Right renal pelvis (tissue), 4 donors: ENCODE data around the gene EPHB1. TPM values are rescaled to one million over a fixed set of nuclear protein-coding genes. Genes with fewer than 3 reads are reported as not detected.

Source experiments
- DNase-seq, 4 donors: peaks; one replicate each; pipeline ENCODE4 v3.0.0-alpha.2; 2013; ENCODE audit warnings: low read depth in 4 of 4, low spot score in 3 of 4, missing footprints in 1 of 4
- polyA plus RNA-seq, 4 donors: library from polyadenylated mRNA; unstranded; fragments of 120-200 nt; gene quantifications; one replicate each; pipeline ENCODE4 v1.2.1, GENCODE V29; 2013; ENCODE audit not compliant: insufficient read length in 4 of 4

The EPHB1 gene
- polyA plus RNA-seq, 4 donors = 4.8 to 7.2 (median 5.3) TPM

DNA sequence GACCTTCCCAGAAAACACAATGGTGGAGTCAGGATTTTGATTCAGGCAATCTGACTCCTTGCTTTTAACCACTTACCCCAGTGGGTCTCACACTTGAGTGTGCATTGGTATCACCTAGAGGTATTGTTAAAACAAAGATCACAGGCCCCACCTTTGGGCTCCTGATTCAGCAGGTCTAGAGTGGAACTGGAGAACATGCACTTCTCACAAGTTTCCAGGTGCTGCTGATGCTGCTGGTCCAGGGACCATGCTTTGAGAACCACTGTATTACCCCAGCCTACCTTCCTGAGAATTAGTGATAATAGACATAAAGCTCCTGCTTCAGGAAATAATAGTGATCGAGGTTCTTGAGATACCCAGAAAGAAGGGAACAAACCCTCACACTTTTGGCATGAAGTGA, 466.9 kb downstream of the EPHB1 start:
- no peak for DNase-seq

DNA sequence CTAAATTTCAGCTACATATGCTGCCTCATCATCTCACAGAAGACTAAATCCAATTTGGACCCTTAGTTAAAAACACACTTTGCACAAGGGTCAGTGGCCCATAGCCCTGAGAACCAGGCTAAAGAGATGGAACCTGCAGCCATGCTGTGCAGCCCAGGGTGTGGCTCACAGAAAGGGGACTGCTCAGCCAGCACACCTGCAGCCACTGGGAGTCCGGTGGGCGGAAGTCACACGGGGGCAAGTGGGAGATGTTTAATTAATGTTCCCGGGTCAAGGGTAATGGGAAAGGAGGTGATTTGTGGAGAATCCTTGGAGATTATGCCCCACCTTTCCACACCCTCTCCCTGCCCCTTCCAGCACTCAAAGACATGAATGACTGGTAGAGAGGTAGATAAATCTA, 467.4 kb downstream of the EPHB1 start:
- no peak for DNase-seq

DNA sequence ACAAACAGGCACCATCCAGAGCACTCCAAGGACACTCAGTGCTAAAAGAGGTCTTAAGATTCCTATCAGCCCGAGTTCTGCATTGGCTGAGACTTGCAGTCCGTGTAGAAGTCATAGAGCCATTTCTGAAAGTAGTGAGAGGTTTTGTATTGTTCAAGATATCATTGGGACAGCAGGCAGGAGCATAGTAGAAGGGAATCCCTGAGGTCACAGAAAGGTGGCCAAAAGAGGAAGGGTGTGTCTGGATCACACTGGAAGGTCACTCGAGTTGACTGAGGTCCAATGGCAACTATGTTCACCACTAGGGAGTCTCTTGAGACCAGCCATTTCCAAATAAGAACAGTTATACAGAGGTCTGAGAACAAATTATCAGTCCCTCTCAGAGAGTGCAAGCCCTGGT, 468.3 kb downstream of the EPHB1 start:
- no peak for DNase-seq

DNA sequence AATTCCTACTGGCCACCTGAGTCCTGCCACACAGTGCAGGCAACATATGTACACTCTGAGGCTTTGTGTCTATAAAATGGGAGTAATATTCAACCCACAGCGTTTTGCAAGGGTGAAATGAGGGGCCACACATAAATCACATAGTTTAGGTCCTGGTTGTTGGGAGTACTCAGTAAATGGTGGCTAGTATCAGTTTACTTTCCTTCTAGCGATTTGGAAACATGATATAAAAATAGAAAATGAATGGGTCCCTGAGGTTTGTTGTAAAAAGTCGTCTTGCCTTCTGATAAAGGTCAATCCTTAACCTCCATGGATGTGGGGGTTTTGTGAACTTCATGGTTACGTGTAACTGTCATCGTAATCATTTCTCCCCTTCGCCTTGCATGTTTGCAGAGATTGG, 472.4 kb downstream of the EPHB1 start:
- DNase-seq = no peak

DNA sequence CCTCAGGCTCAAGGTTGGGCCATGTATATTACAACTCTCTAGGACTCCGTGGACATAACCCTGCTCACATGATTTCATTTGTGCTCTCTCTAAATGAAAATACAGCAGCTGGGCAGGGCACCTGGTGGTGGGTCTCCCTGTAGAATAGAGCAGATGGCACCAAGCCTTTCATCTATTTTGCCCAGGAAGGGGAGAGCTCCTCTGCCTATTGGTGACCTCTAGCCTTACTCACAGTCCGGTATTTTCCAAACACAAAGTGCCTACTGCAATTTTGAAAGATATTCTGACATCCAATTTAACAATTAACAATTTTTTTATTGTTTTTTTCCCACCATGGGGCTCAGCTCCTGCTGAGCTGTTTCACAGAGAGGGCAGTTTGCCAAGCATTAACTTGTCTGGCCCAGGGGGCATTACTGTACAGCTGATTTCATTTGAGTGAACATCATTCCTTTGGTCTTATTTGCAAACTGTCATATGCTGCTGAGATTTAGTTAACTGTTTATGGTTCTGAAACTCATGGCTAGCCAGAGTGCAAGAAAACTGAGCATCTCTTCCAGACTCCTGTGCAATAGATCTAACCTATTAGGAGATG, 474.0 kb downstream of the EPHB1 start:
- no peak for DNase-seq

DNA sequence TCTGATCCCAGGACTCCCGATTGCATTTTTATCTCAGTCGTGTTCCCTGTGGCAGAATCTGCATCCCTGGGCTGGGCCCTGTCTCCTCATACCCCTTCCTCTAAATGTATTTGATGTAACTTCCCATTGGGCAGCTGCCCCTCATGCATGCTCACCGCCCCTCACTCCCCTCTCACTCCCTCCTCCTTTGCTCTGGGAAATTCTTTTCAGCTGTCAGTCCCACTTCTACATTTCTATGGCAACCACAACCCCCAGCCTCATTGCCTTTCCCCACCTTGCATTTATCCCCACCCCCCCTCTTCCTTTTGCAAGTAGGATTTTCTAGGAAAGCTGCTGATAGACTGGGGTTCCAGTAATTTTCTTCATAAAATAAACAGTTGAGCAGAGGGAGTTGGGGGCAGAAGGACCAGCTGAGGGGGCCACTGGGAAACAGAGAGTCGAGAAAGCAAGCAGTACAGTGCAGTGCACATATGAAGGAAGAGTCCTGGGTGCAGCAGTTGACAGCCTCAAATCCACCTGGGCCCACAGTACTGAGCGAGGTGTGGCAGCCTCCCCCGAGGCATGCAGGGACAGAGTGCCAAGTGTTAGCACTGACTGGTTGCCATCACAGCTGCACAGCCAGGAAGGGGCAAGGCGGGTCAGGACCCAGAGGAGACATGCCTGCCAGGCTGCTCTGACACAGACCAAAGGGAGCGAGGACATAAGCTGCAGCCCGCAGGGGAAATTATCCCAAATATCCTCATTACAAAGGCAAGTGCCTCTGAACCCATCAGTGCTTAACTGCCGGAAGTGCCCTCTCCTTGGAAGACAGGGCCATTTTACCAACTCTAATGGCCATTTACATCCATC, 476.3 kb downstream of the EPHB1 start:
- no peak for DNase-seq

DNA sequence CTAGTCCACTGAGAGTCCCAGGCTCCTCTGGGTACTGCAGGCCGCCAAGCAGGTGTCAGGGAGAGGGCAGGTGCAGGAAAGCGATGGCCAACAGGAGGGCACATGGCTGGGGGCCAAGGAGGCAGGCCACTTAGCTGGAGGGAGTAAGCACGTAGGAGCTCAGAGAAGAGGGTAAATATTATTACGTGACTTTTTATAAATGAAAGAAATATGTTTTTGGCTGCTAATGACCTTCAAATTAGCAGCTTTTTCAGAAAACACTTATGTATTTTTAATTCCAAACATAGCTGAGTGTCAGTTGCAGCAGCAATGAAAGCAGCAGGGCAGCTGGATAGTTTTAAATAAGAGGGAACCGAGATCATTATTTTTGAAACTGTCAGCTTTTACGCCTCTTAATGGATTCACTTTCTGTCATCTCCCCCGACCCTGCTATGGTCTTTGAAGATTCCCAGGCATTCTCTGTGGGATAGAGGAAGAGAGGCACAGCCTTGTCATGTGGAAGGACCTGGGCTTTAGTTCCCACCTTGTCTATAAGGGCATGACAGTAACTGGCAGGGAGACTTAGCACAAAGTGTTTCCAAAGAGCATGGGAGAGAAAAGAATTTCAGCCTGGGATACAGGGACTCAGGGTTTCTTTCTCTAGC, 477.1 kb downstream of the EPHB1 start:
- no peak for DNase-seq

DNA sequence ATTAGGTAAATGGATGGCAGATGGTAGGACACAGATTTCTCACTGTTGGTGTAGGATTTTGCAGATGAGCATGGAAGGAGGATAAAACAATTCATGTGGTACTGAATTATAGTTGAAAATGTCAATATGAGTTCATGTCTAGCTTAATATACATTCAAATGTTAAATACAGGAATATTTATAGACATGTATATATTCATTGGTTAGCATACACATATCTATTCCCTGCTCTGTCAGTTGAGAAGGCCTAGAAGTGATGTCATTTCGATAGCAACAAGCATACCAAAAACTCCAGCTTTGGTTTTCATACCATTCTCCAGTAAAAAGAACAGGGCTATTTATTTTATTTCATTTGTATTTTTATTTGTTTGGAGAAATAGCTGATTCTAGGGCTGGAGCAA, 497.1 kb downstream of the EPHB1 start:
- DNase-seq = no peak

DNA sequence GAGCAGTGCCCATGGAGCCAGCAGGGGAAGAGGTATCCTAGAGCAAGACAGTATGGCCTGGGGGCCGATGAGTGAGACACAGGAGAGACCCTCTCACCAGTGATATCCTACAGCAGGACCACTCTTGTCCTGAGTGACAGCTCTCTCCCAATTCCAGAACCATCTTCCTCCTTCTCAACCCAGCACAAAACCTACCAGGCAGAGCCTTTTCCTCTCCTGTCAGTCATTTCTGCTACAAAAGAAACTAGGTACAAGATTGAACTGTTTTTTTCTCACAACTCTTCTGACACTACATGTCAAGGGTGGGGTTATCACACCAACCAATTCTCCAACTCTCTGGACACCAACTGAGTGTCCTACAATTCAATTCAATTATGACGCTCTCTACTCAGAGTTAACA, 506.6 kb downstream of the EPHB1 start:
- DNase-seq = no peak

DNA sequence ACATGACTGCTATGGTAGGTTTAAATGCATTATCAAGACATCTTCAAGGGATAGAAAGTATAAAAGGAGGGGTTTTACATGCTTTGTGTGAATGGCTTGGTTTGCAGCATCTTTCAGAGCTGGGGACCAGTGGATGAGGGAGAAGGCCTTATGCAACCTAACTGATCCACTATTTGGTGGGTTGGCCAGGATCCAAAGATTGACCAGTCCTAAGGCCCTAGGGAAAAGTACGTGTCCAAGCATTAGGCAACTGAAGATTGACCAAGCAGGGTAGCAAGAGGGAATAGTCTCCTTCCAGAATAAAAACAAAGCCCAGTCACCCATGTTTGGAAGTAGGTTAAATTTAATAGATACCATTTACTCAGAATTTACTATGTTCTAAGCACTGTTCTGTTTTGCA, 509.3 kb downstream of the EPHB1 start:
- DNase-seq = no peak

Other genes starting within 250 kb of the EPHB1 start
- gene KY, start 144.2 kb upstream of the EPHB1 start, polyA plus RNA-seq = 1 to 10 TPM in 3 of 4 donors, under 1 TPM in 1; 0.74 to 1.8 (median 1.5) TPM